ENCODE data around the gene TFDP1. TPM values are rescaled to one million over a fixed set of nuclear protein-coding genes. Genes with fewer than 3 reads are reported as not detected.

TFDP1 gene
- total RNA-seq, 4 donors from 2014 or later, result 48.0 to 84.2 (median 53.9) TPM

- no peak for TF ChIP-seq CTCF (IDR thresholded peaks at IDR 0.05)
- TF ChIP-seq POLR2A (IDR thresholded peaks at IDR 0.05), result no peak
- peaks cover 0 to 4% of the 10 kb centered on the region in 2 donors for H3K36me3 ChIP-seq
Observed at GRCh38 chr13:113607889-113608635, 23.5 kb downstream of the TFDP1 start.

GRCh38 chr13:113608967-113609533, 24.5 kb downstream of the TFDP1 start:
- no peaks in the 10 kb centered on the region for H3K27me3 ChIP-seq
- no peak for DNase-seq
- intact Hi-C loops (cut with DNase I), result no loop called here
- no peaks in the 10 kb centered on the region for H3K9me3 ChIP-seq
- TF ChIP-seq CTCF (IDR thresholded peaks at IDR 0.05) (no peak), POLR2A (IDR thresholded peaks at IDR 0.05) (no peak)
- no peak overlapping the region for H3K27ac ChIP-seq
- peaks cover 0 to 4% of the 10 kb centered on the region in 2 donors for H3K36me3 ChIP-seq
- no peak overlapping the region for H3K4me3 ChIP-seq (replicated peaks in 1 of 3)
- H3K4me1 ChIP-seq, result no peaks in the 10 kb centered on the region
- 94 to 95% methylated on average over 21 to 22 of the region's 22 CpGs for WGBS, 2 donors

More at GRCh38 chr13:113607889-113608635, 23.5 kb downstream of the TFDP1 start:
- 86 to 90% methylated on average over 20 to 21 of the region's 25 CpGs for WGBS, 2 donors
- Histone ChIP-seq H3K4me3 (replicated peaks in 1 of 3) (no peak overlapping the region), H3K4me1 (no peaks in the 10 kb centered on the region), H3K27me3 (no peaks in the 10 kb centered on the region), H3K27ac (no peak overlapping the region), H3K9me3 (no peaks in the 10 kb centered on the region)
- DNase-seq, result no peak
- intact Hi-C loops (cut with DNase I), result no loop called here

GRCh38 chr13:113609616-113610015, 25.1 kb downstream of the TFDP1 start:
- Histone ChIP-seq H3K9me3 (no peaks in the 10 kb centered on the region), H3K36me3 (peaks cover 0 to 4% of the 10 kb centered on the region in 2 donors), H3K4me3 (replicated peaks in 1 of 3) (no peak overlapping the region), H3K4me1 (no peaks in the 10 kb centered on the region), H3K27ac (no peak overlapping the region), H3K27me3 (no peaks in the 10 kb centered on the region)
- DNase-seq, result no peak
- WGBS, 2 donors, result 86 to 100% methylated on average over 6 to 13 of the region's 13 CpGs
- TF ChIP-seq CTCF (IDR thresholded peaks at IDR 0.05) (no peak), POLR2A (IDR thresholded peaks at IDR 0.05) (no peak)
- intact Hi-C loops (cut with DNase I), result no loop called here

GRCh38 chr13:113610266-113610665, 25.7 kb downstream of the TFDP1 start:
- Histone ChIP-seq H3K36me3 (peaks cover 0 to 4% of the 10 kb centered on the region in 2 donors), H3K4me1 (no peaks in the 10 kb centered on the region), H3K27ac (no peak overlapping the region), H3K9me3 (no peaks in the 10 kb centered on the region), H3K4me3 (replicated peaks in 1 of 3) (no peak overlapping the region), H3K27me3 (no peaks in the 10 kb centered on the region)
- TF ChIP-seq POLR2A (IDR thresholded peaks at IDR 0.05), result no peak
- TF ChIP-seq CTCF (IDR thresholded peaks at IDR 0.05), result no peak
- no peak for DNase-seq
- intact Hi-C loops (cut with DNase I), result no loop called here
- 90 to 94% methylated on average over 19 of the region's 19 CpGs for WGBS, 2 donors

- Histone ChIP-seq H3K4me1 (peaks cover 9 to 11% of the 10 kb centered on the region in 2 donors), H3K9me3 (no peaks in the 10 kb centered on the region), H3K4me3 (replicated peaks in 1 of 3) (no peak overlapping the region), H3K36me3 (peaks cover 0 to 4% of the 10 kb centered on the region in 2 donors), H3K27me3 (no peaks in the 10 kb centered on the region), H3K27ac (no peak overlapping the region)
- intact Hi-C loops (cut with DNase I), result no loop called here
- no peak for DNase-seq
- TF ChIP-seq CTCF (IDR thresholded peaks at IDR 0.05) (no peak), POLR2A (IDR thresholded peaks at IDR 0.05) (no peak)
- 98% methylated on average over 4 to 5 of the region's 5 CpGs for WGBS, 2 donors
Observed at GRCh38 chr13:113611996-113612395, 27.4 kb downstream of the TFDP1 start.

Data from thyroid gland (tissue), 4 donors.